Gastroesophageal sphincter (tissue), 4 donors: Measurements from ENCODE around the gene PMVK. TPM values are rescaled to one million over a fixed set of nuclear protein-coding genes. Genes with fewer than 3 reads are reported as not detected.

Source experiments
- ATAC-seq: fragments of 150-250 bp; one replicate; pipeline ENCODE4 v1.9.1; 2016; ENCODE audit warnings: mild to moderate bottlenecking, moderate library complexity
- H3K27ac ChIP-seq, 4 donors: fragments of 200-600 bp; sonication (generic) in 3 of 4; 1 replicate in 3 of 4; 2 replicates in 1 of 4; pipeline ENCODE4 v1.5.1; 2016 to 2019
- H3K27me3 ChIP-seq: fragments of 200-600 bp; sonication (generic); one replicate; pipeline ENCODE4 v1.5.1; 2019
- H3K36me3 ChIP-seq, 2 donors: fragments of 200-600 bp; sonication (generic); one replicate each; pipeline ENCODE4 v1.5.1; 2019; ENCODE audit warnings: control low read depth in 1 of 2
- H3K4me1 ChIP-seq, 3 donors: fragments of 200-600 bp; sonication (generic); 1 replicate in 2 of 3; 2 replicates in 1 of 3; pipeline ENCODE4 v1.5.1; 2016 to 2019; ENCODE audit warnings: control low read depth in 2 of 3
- H3K4me3 ChIP-seq, 2 donors: fragments of 200-600 bp; sonication (generic); one replicate each; pipeline ENCODE4 v1.5.1; 2019; ENCODE audit warnings: mild to moderate bottlenecking in 1 of 2, moderate library complexity in 1 of 2
- H3K9me3 ChIP-seq, 3 donors: fragments of 200-600 bp; sonication (generic); one replicate each; pipeline ENCODE4 v1.5.1; 2017 to 2019; ENCODE audit warnings: control low read depth in 2 of 3
- EP300 ChIP-seq: sonication (generic); formaldehyde crosslinking; IDR thresholded peaks from one replicate; pipeline ENCODE4 v1.6.1; 2017; ENCODE audit warnings: antibody characterized with exemption, mild to moderate bottlenecking
- POLR2A ChIP-seq, 2 donors: fragments of 450-650 bp; IDR thresholded peaks; one replicate each; pipeline ENCODE4 v1.6.1; 2017; ENCODE audit warnings: antibody characterized with exemption in 2 of 2, mild to moderate bottlenecking in 2 of 2, moderate library complexity in 1 of 2
- POLR2AphosphoS5 ChIP-seq: sonication (generic); formaldehyde crosslinking; IDR thresholded peaks from one replicate; pipeline ENCODE4 v1.6.1; 2017; ENCODE audit warnings: antibody characterized with exemption
- WGBS, 2 donors: methylation state at CpG; one replicate each; pipeline ENCODE4 v1.1.5; 2018; ENCODE audit warnings: low coverage in 1 of 2; 5-methylcytosine and 5-hydroxymethylcytosine counted together
- total RNA-seq, 4 donors: library from RNA; depleted of rRNA; stranded (reverse); fragments of >200 nt; gene quantifications; one replicate each; pipeline ENCODE4 v1.1.0, GENCODE V29; 2016
- TF ChIP-seq, protein P1 (sequence below), 4 experiments: fragments of 200-600 bp in 2 of 4; fragments of 450-650 bp in 2 of 4; sonication (generic) in 1 of 4; IDR thresholded peaks; one replicate each; pipeline ENCODE4 v1.5.1; 2017 to 2019; ENCODE audit warnings: antibody characterized with exemption in 4 of 4, mild to moderate bottlenecking in 2 of 4, moderate library complexity in 2 of 4

The PMVK gene
- total RNA-seq, 4 donors from 2014 or later, result 15.8 to 21.3 (median 18.2) TPM

DNA sequence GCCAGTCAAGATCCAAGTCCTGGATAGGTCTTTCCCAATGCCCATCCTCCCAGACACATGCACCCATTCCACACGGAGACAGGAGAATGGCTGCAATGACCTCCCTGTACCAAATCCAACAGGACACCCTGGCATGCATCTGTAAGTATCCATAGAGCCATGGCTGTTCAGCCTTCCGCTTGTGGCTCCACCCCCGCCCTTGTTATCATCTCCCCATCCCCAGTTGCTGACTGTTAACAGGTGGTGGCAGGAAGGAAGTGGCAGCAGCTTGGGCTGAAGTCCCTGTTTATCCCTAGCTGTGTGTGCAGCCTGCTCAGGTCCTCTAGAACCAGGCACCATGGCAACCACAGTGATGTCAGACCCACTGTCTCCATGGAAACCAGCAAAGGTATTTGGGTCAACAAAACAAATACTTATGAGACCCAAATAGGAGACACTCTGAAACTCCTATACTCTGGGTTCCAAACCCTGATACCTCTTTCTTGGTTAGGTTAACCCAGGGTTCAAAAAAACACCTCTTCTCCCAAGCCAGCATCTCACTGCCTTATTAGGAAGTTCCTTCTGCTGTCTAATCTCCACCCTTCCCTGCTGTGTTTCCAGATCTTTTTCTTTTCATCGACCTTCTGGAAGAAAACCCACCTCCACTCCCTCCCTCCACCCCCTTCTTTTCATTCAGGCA, 18.7 kb upstream of the PMVK start:
- no peaks in the 10 kb centered on the region for H3K27me3 ChIP-seq
- peaks cover 11 to 95% (median 42%) of the 10 kb centered on the region in 3 donors for H3K4me1 ChIP-seq
- H3K27ac ChIP-seq, result peak overlapping the region; percentile 79 to 98 (median 88)
- H3K9me3 ChIP-seq, result no peaks in the 10 kb centered on the region
- peaks cover 0 to 37% of the 10 kb centered on the region in 2 donors for H3K36me3 ChIP-seq
- TF ChIP-seq POLR2A (IDR thresholded peaks at IDR 0.05) (no peak), POLR2AphosphoS5 (peak; percentile 6)
- 16% methylated on average over 3 of the region's 4 CpGs; no CpG with 5 or more reads in 1 of the 2 donors for WGBS, 2 donors
- peak overlapping the region; percentile 63 to 66 for H3K4me3 ChIP-seq
- ATAC-seq, result peak; percentile 28

DNA sequence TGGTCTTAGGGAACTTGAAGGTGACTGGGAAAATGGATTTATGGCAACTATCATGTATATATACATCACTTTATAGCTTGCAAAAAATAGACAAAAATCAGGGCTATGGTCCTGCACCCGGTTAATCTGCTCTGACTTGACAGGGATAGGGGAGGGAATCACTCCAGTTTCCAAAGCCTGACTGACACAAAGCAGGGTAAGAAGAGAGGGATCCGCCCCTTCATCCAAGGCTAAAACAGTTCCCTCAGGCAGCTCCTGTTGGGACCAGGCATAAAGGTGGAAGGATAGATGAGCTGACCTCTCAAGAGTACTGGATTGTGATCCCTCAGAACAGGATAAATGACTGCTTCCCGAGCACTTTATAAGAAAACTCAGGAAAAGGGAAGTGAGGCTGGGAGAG, 18.0 kb upstream of the PMVK start:
- peaks cover 11 to 89% (median 42%) of the 10 kb centered on the region in 3 donors for H3K4me1 ChIP-seq
- H3K27me3 ChIP-seq, result no peaks in the 10 kb centered on the region
- peak overlapping the region in 1 of 2 donors; percentile 63 for H3K4me3 ChIP-seq
- ATAC-seq, result no peak
- peak overlapping the region in 3 of 4 donors; percentile 87 to 98 (median 88) for H3K27ac ChIP-seq
- WGBS, 2 donors, result 20 to 71% methylated on average over 1 to 3 of the region's 3 CpGs
- TF ChIP-seq, protein P1, sequence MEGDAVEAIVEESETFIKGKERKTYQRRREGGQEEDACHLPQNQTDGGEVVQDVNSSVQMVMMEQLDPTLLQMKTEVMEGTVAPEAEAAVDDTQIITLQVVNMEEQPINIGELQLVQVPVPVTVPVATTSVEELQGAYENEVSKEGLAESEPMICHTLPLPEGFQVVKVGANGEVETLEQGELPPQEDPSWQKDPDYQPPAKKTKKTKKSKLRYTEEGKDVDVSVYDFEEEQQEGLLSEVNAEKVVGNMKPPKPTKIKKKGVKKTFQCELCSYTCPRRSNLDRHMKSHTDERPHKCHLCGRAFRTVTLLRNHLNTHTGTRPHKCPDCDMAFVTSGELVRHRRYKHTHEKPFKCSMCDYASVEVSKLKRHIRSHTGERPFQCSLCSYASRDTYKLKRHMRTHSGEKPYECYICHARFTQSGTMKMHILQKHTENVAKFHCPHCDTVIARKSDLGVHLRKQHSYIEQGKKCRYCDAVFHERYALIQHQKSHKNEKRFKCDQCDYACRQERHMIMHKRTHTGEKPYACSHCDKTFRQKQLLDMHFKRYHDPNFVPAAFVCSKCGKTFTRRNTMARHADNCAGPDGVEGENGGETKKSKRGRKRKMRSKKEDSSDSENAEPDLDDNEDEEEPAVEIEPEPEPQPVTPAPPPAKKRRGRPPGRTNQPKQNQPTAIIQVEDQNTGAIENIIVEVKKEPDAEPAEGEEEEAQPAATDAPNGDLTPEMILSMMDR (IDR thresholded peaks at IDR 0.05), result no peak
- no peak for TF ChIP-seq EP300
- no peak for TF ChIP-seq POLR2A (IDR thresholded peaks at IDR 0.05)
- TF ChIP-seq POLR2AphosphoS5, result no peak
- H3K36me3 ChIP-seq, result peaks cover 0 to 39% of the 10 kb centered on the region in 2 donors
- H3K9me3 ChIP-seq, result no peaks in the 10 kb centered on the region

DNA sequence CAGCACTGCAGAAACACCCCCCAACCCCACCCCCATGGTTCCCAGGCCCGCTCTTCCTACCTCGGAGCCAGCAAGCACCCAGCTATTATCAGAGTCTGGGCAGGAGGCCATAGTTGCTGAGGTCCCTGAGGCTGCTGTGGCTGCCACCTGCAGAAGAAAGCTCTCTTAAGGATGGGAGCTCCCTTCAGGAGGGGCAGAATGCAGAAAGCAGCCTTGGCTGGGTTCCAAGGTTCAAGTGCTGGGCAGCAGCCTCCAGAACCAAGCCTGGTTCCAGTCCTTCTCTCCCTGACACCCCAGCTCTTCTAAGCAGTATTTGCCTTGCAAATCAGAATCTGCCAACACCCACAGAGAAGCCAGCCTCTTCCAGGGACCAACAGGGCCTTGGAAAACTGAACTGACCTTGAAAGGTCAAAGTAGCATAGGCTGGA, 17.1 kb upstream of the PMVK start:
- Histone ChIP-seq H3K27me3 (no peaks in the 10 kb centered on the region), H3K36me3 (peaks cover 0 to 35% of the 10 kb centered on the region in 2 donors), H3K4me1 (peaks cover 11 to 80% (median 42%) of the 10 kb centered on the region in 3 donors), H3K4me3 (peak overlapping the region in 1 of 2 donors; percentile 63), H3K9me3 (no peaks in the 10 kb centered on the region), H3K27ac (peak overlapping the region in 3 of 4 donors; percentile 3 to 98 (median 87))
- TF ChIP-seq POLR2AphosphoS5, result no peak
- TF ChIP-seq EP300, result no peak
- no peak for TF ChIP-seq POLR2A (IDR thresholded peaks at IDR 0.05)
- no peak for ATAC-seq
- no CpG with 5 or more reads among the region's 2 CpGs for WGBS, 2 donors

DNA sequence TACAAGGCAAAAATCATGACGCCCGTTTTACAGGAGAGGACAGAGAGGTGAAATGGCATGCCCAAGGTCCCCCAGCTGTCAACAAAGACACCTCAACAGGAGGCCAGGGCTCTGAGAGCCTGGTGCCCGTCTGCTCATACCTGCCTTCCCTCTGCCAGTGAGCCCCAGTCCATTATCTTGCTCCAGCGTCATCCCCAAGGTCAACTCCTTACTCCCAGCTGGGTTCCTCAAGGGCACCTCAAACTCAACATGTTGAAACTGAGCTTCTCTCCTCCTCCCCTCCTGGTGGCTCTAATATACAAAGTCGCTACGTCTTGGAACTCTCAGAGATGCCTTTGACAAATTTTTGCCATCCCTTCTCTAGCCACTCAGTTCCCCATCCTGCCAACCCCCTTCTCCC, 16.1 kb upstream of the PMVK start:
- H3K27ac ChIP-seq, result peak overlapping the region in 2 of 4 donors; percentile 14 to 43
- H3K36me3 ChIP-seq, result peaks cover 0 to 36% of the 10 kb centered on the region in 2 donors
- no peak for ATAC-seq
- TF ChIP-seq EP300 (no peak), POLR2A (IDR thresholded peaks at IDR 0.05) (no peak), POLR2AphosphoS5 (no peak)
- TF ChIP-seq, protein P1 (IDR thresholded peaks at IDR 0.05), result no peak
- H3K9me3 ChIP-seq, result no peaks in the 10 kb centered on the region
- H3K27me3 ChIP-seq, result no peaks in the 10 kb centered on the region
- H3K4me3 ChIP-seq, result no peak overlapping the region
- peaks cover 11 to 70% (median 42%) of the 10 kb centered on the region in 3 donors for H3K4me1 ChIP-seq
- WGBS, 2 donors, result 74 to 80% methylated on average over 4 to 6 of the region's 6 CpGs

DNA sequence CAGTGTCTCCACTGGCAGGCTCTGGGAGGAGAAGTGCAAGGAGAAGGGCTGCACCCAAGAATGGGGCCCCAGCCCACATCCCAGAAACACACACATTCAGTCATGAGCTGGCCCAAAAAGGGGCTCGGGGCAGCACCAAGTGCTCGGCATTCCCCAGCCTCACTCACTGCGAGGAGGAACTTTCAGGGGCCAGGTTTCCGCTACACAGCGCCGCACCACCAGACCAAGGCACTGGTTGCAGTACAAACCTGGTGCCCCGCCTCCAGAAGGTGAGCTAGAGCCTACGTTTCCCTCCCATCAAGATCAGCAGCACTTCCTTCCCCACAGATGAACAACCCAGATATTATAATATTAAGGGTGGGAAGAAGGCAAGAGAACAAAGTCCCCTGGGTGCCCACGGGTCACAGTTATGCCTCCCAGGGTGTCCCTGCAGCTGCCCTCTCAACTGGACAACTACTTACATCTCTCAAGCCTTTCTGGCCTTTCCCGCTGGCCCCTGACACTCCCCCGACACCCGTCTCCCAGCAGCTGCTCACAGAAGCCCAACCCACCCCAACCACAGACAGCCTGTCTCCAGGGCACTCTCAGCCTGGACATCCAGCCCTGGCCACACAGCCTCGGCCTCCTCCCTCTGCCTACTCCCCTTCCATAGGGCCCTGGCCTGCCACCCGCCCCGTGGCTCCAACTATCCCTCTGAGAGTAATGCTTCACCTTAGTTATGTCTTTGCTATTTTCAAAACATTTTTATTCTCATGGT, 15.6 kb upstream of the PMVK start:
- no peaks in the 10 kb centered on the region for H3K27me3 ChIP-seq
- H3K36me3 ChIP-seq, result peaks cover 0 to 42% of the 10 kb centered on the region in 2 donors
- H3K4me3 ChIP-seq, result no peak overlapping the region
- H3K9me3 ChIP-seq, result no peaks in the 10 kb centered on the region
- TF ChIP-seq, protein P1 (IDR thresholded peaks at IDR 0.05), result no peak
- TF ChIP-seq EP300 (no peak), POLR2A (IDR thresholded peaks at IDR 0.05) (no peak), POLR2AphosphoS5 (no peak)
- peak overlapping the region in 2 of 4 donors; percentile 14 to 43 for H3K27ac ChIP-seq
- no peak for ATAC-seq
- 68% methylated on average over 12 of the region's 15 CpGs; no CpG with 5 or more reads in 1 of the 2 donors for WGBS, 2 donors
- H3K4me1 ChIP-seq, result peaks cover 11 to 64% (median 36%) of the 10 kb centered on the region in 3 donors
